H9 (cell line): ENCODE measurements around the gene CD79A. TPM values are rescaled to one million over a fixed set of nuclear protein-coding genes. Genes with fewer than 3 reads are reported as not detected.

ENCODE experiments used
- DNase-seq: peaks from one replicate; pipeline ENCODE4 v3.0.0-alpha.2; 2017
- H2AFZ ChIP-seq: one replicate; pipeline ENCODE4 v1.6.1; 2013; ENCODE audit warnings: mild to moderate bottlenecking, low read length, control low read depth, moderate library complexity
- H2AK5ac ChIP-seq: 2 replicates; pipeline ENCODE4 v1.6.1; 2013; ENCODE audit warnings: low read length, control low read depth, mixed read lengths; ENCODE audit not compliant: insufficient read length
- H2BK120ac ChIP-seq: one replicate; pipeline ENCODE4 v1.6.1; 2013; ENCODE audit warnings: low read depth, mild to moderate bottlenecking, low read length, control low read depth, inconsistent platforms; ENCODE audit not compliant: poor library complexity, severe bottlenecking
- H2BK12ac ChIP-seq: 2 replicates; pipeline ENCODE4 v1.6.1; 2013; ENCODE audit warnings: low read length, control low read depth, mixed read lengths, low read depth; ENCODE audit not compliant: insufficient read length
- H2BK15ac ChIP-seq: 2 replicates; pipeline ENCODE4 v1.6.1; 2013; ENCODE audit warnings: low read depth, low read length, control low read depth
- H2BK20ac ChIP-seq: one replicate; pipeline ENCODE4 v1.6.1; 2013; ENCODE audit warnings: low read depth, mild to moderate bottlenecking, low read length, control low read depth, inconsistent platforms; ENCODE audit not compliant: poor library complexity, severe bottlenecking
- H2BK5ac ChIP-seq: 2 replicates; pipeline ENCODE4 v1.6.1; 2013; ENCODE audit warnings: low read length, control low read depth, mixed read lengths; ENCODE audit not compliant: insufficient read length
- H3K14ac ChIP-seq: 2 replicates; pipeline ENCODE4 v1.6.1; 2013; ENCODE audit warnings: low read length, control low read depth; ENCODE audit not compliant: insufficient read depth
- H3K18ac ChIP-seq: 2 replicates; pipeline ENCODE4 v1.6.1; 2013; ENCODE audit warnings: low read depth, mild to moderate bottlenecking, mixed read lengths, low read length, control low read depth; ENCODE audit not compliant: insufficient read length
- H3K23ac ChIP-seq: 2 replicates; pipeline ENCODE4 v1.6.1; 2013; ENCODE audit warnings: low read length, control low read depth, mixed read lengths, low read depth; ENCODE audit not compliant: insufficient read length
- H3K23me2 ChIP-seq: 2 replicates; pipeline ENCODE4 v1.6.1; 2013; ENCODE audit warnings: low read depth, mild to moderate bottlenecking, mixed read lengths, low read length, control low read depth; ENCODE audit not compliant: insufficient read length, poor library complexity, severe bottlenecking
- H3K27ac ChIP-seq: 2 replicates; pipeline ENCODE4 v1.5.1; 2013; ENCODE audit warnings: low read length, control low read depth, mixed read lengths, low read depth; ENCODE audit not compliant: insufficient read length
- H3K27me3 ChIP-seq: 2 replicates; pipeline ENCODE4 v1.6.1; 2013; ENCODE audit warnings: low read length, control low read depth, inconsistent platforms; ENCODE audit not compliant: insufficient read depth
- H3K4ac ChIP-seq: 2 replicates; pipeline ENCODE4 v1.6.1; 2013; ENCODE audit warnings: low read depth, mild to moderate bottlenecking, control low read depth, inconsistent platforms, low read length, moderate library complexity
- H3K4me1 ChIP-seq: 2 replicates; pipeline ENCODE4 v1.6.1; 2013; ENCODE audit warnings: low read length, control low read depth, inconsistent platforms; ENCODE audit not compliant: insufficient read depth
- H3K4me2 ChIP-seq: 2 replicates; pipeline ENCODE4 v1.6.1; 2013; ENCODE audit warnings: low read length, control low read depth, mixed read lengths; ENCODE audit not compliant: insufficient read length, insufficient read depth
- H3K56ac ChIP-seq: 2 replicates; pipeline ENCODE4 v1.6.1; 2013; ENCODE audit warnings: low read depth, mild to moderate bottlenecking, mixed read lengths, low read length, control low read depth; ENCODE audit not compliant: insufficient read length
- H3K79me1 ChIP-seq: 2 replicates; pipeline ENCODE4 v1.6.1; 2013; ENCODE audit warnings: low read depth, mild to moderate bottlenecking, moderate library complexity, low read length, control low read depth, inconsistent platforms; ENCODE audit not compliant: insufficient read depth, poor library complexity, severe bottlenecking
- H3K79me2 ChIP-seq: 2 replicates; pipeline ENCODE4 v1.6.1; 2013; ENCODE audit warnings: low read length, control low read depth, inconsistent platforms; ENCODE audit not compliant: insufficient read depth
- H3K9ac ChIP-seq: 2 replicates; pipeline ENCODE4 v1.6.1; 2013; ENCODE audit warnings: low read length, control low read depth, mixed read lengths; ENCODE audit not compliant: insufficient read length; ENCODE audit errors: extremely low read depth
- H3K9me3 ChIP-seq: one replicate; pipeline ENCODE4 v1.6.1; 2013; ENCODE audit warnings: low read depth, low read length, inconsistent platforms; ENCODE audit not compliant: control insufficient read depth
- H3T11ph ChIP-seq: one replicate; pipeline ENCODE4 v1.6.1; 2013; ENCODE audit warnings: mild to moderate bottlenecking, low read length, control low read depth, inconsistent platforms
- H4K20me1 ChIP-seq: one replicate; pipeline ENCODE4 v1.6.1; 2013; ENCODE audit not compliant: control insufficient read depth, insufficient read length, insufficient read depth
- H4K5ac ChIP-seq: 2 replicates; pipeline ENCODE4 v1.6.1; 2013; ENCODE audit warnings: low read depth, mild to moderate bottlenecking, mixed read lengths, low read length, control low read depth; ENCODE audit not compliant: insufficient read length
- H4K8ac ChIP-seq: replicated peaks from 2 replicates; pipeline ENCODE4 v1.6.1; 2013; ENCODE audit warnings: low read length, control low read depth, mixed read lengths, low read depth; ENCODE audit not compliant: insufficient read length
- H4K91ac ChIP-seq: 2 replicates; pipeline ENCODE4 v1.6.1; 2013; ENCODE audit warnings: low read depth, mild to moderate bottlenecking, moderate library complexity, mixed read lengths, low read length, control low read depth; ENCODE audit not compliant: insufficient read length
- H3K27ac Mint-ChIP-seq, 3 experiments: 2 replicates in 2 of 3; 3 replicates in 1 of 3; pipeline ENCODE4 v1.8.0; 2020 to 2021; ENCODE audit warnings: mixed read lengths in 3 of 3, mild to moderate bottlenecking in 1 of 3, moderate library complexity in 1 of 3
- H3K27me3 Mint-ChIP-seq: 2 replicates; pipeline ENCODE4 v1.8.0; 2021; ENCODE audit warnings: low read depth, mild to moderate bottlenecking, moderate library complexity, mixed read lengths
- H3K36me3 Mint-ChIP-seq, 3 experiments: 2 replicates in 2 of 3; 3 replicates in 1 of 3; pipeline ENCODE4 v1.8.0; 2020 to 2021; ENCODE audit warnings: low read depth in 3 of 3, mixed read lengths in 3 of 3; ENCODE audit not compliant: insufficient read depth in 1 of 3
- H3K4me1 Mint-ChIP-seq, 2 experiments: 2 replicates each; pipeline ENCODE4 v1.8.0; 2020; ENCODE audit warnings: mixed read lengths in 2 of 2
- H3K4me3 Mint-ChIP-seq, 2 experiments: 2 replicates in 1 of 2; 3 replicates in 1 of 2; pipeline ENCODE4 v1.8.0; 2020 to 2021; ENCODE audit warnings: mild to moderate bottlenecking in 2 of 2, mixed read lengths in 2 of 2, moderate library complexity in 1 of 2
- H3K9me3 Mint-ChIP-seq, 2 experiments: 2 replicates in 1 of 2; 3 replicates in 1 of 2; pipeline ENCODE4 v1.8.0; 2020; ENCODE audit warnings: mild to moderate bottlenecking in 2 of 2, mixed read lengths in 2 of 2, moderate library complexity in 1 of 2
- CTCF ChIP-seq: fragments of 200-600 bp; sonication (generic); conservative IDR thresholded peaks from 3 replicates; pipeline ENCODE4 v1.8.0; 2021; ENCODE audit warnings: antibody characterized with exemption, mild to moderate bottlenecking
- WGBS: extraction: QIAGEN DNeasy Blood & Tissue Kit; methylation state at CpG from one replicate; pipeline ENCODE4 v1.1.7; 2013; ENCODE audit warnings: missing lambda C conversion rate, low lambda C conversion rate, mixed read lengths; ENCODE audit not compliant: insufficient read length; ENCODE audit errors: extremely low coverage; 5-methylcytosine and 5-hydroxymethylcytosine counted together
- total RNA-seq: library from RNA; stranded (reverse); gene quantifications from 2 replicates; pipeline ENCODE4 v1.2.1, GENCODE V29; 2021

CD79A gene
- total RNA-seq, 1 experiment from 2014 or later, result 0.22 TPM

GRCh38 chr19:41888926-41889325 lies 11.8 kb downstream of the CD79A start:
- Histone ChIP-seq H3T11ph (no peak overlapping the region), H3K79me2 (0 out of 2 replicates have a peak, but pooled peaks cover 2% of the 10 kb centered on the region), H2BK5ac (no peak overlapping the region), H4K5ac (no peak overlapping the region), H3K23me2 (peaks cover 5% of the 10 kb centered on the region), H3K79me1 (no peaks in the 10 kb centered on the region), H2BK20ac (no peak overlapping the region), H3K27me3 (no peaks in the 10 kb centered on the region), H2BK120ac (no peak overlapping the region), H3K9ac (no peak overlapping the region), H3K56ac (no peak overlapping the region), H3K4ac (no peak overlapping the region), H3K9me3 (no peaks in the 10 kb centered on the region), H4K8ac (no peak overlapping the region), H2AK5ac (no peak overlapping the region), H2BK12ac (no peak overlapping the region), H4K20me1 (no peaks in the 10 kb centered on the region), H3K27ac (no peak overlapping the region), H3K18ac (no peak overlapping the region), H4K91ac (no peak overlapping the region), H3K4me1 (peaks cover 8% of the 10 kb centered on the region), H3K4me2 (no peak overlapping the region), H3K14ac (no peak overlapping the region), H2AFZ (no peak overlapping the region), H3K23ac (no peak overlapping the region), H2BK15ac (no peak overlapping the region)
- WGBS, result no CpG with 5 or more reads among the region's 12 CpGs
- peaks cover under 1% of the 10 kb centered on the region; the same call in 1 of the 2 replicates for H3K27me3 Mint-ChIP-seq
- H3K27ac Mint-ChIP-seq, result no peak overlapping the region
- H3K36me3 Mint-ChIP-seq, result peaks cover 0 to 19% (median 4%) of the 10 kb centered on the region in 3 experiments; a peak in 3 of 7 replicates
- peaks cover 21 to 37% of the 10 kb centered on the region in 2 experiments for H3K4me1 Mint-ChIP-seq
- no peak overlapping the region for H3K4me3 Mint-ChIP-seq
- no peak for TF ChIP-seq CTCF
- DNase-seq, result no peak
- H3K9me3 Mint-ChIP-seq, result no peaks in the 10 kb centered on the region; a peak in 1 of 5 replicates
